Neural progenitor cell (in vitro differentiated cells): Measurements from ENCODE around the gene TLE1. TPM values are rescaled to one million over a fixed set of nuclear protein-coding genes. Genes with fewer than 3 reads are reported as not detected.

Experiments
- DNase-seq: peaks from one replicate; pipeline ENCODE4 v3.0.0-alpha.2; 2016; ENCODE audit warnings: low spot score
- H2AFZ ChIP-seq: fragments of 200-600 bp; sonication (generic); replicated peaks from 2 replicates; pipeline ENCODE4 v1.6.1; 2016; ENCODE audit warnings: antibody characterized with exemption
- H3F3A ChIP-seq: fragments of 200-600 bp; sonication (generic); 2 replicates; pipeline ENCODE4 v1.6.1; 2016; ENCODE audit warnings: antibody characterized with exemption, low read depth
- H3K27ac ChIP-seq: fragments of 200-600 bp; sonication (generic); 2 replicates; pipeline ENCODE4 v1.5.1; 2016; ENCODE audit warnings: mild to moderate bottlenecking
- H3K27me3 ChIP-seq: fragments of 200-600 bp; sonication (generic); 2 replicates; pipeline ENCODE4 v1.6.1; 2016; ENCODE audit warnings: mild to moderate bottlenecking, moderate library complexity
- H3K36me3 ChIP-seq: fragments of 200-600 bp; sonication (generic); 2 replicates; pipeline ENCODE4 v1.5.1; 2016
- H3K4me1 ChIP-seq: fragments of 200-600 bp; sonication (generic); 2 replicates; pipeline ENCODE4 v1.6.1; 2016; ENCODE audit warnings: mixed run types
- H3K4me2 ChIP-seq: fragments of 200-600 bp; sonication (generic); 2 replicates; pipeline ENCODE4 v1.6.1; 2016
- H3K4me3 ChIP-seq: fragments of 200-600 bp; sonication (generic); 2 replicates; pipeline ENCODE4 v1.5.1; 2016
- H3K79me2 ChIP-seq: fragments of 200-600 bp; sonication (generic); 2 replicates; pipeline ENCODE4 v1.6.1; 2016; ENCODE audit warnings: low read depth
- H3K9ac ChIP-seq: fragments of 200-600 bp; sonication (generic); 2 replicates; pipeline ENCODE4 v1.6.1; 2016
- H3K9me3 ChIP-seq: fragments of 200-600 bp; sonication (generic); 2 replicates; pipeline ENCODE4 v1.5.1; 2016; ENCODE audit warnings: low read depth
- H4K20me1 ChIP-seq: fragments of 200-600 bp; sonication (generic); 2 replicates; pipeline ENCODE4 v1.6.1; 2016; ENCODE audit warnings: low read depth
- H3K27ac Mint-ChIP-seq: 3 replicates; pipeline ENCODE4 v1.8.0; 2021; ENCODE audit warnings: mixed read lengths
- H3K27me3 Mint-ChIP-seq: 2 replicates; pipeline ENCODE4 v1.8.0; 2022; ENCODE audit warnings: low read depth, mild to moderate bottlenecking, inconsistent platforms, moderate library complexity, mixed read lengths; ENCODE audit not compliant: insufficient read depth
- H3K36me3 Mint-ChIP-seq: 3 replicates; pipeline ENCODE4 v1.8.0; 2021; ENCODE audit warnings: mixed read lengths
- H3K4me1 Mint-ChIP-seq: 3 replicates; pipeline ENCODE4 v1.8.0; 2021; ENCODE audit warnings: mixed read lengths
- H3K4me3 Mint-ChIP-seq: 3 replicates; pipeline ENCODE4 v1.8.0; 2021; ENCODE audit warnings: mild to moderate bottlenecking, moderate library complexity, mixed read lengths
- H3K9me3 Mint-ChIP-seq: 3 replicates; pipeline ENCODE4 v1.8.0; 2020; ENCODE audit warnings: mixed read lengths
- EZH2 ChIP-seq: fragments of 200-600 bp; sonication (generic); IDR thresholded peaks from 2 replicates; pipeline ENCODE4 v1.6.1; 2017; ENCODE audit warnings: antibody characterized with exemption, mild to moderate bottlenecking, moderate library complexity
- EZH2phosphoT487 ChIP-seq: fragments of 200-600 bp; sonication (generic); IDR thresholded peaks from 2 replicates; pipeline ENCODE4 v1.6.1; 2017; ENCODE audit warnings: antibody characterized with exemption
- total RNA-seq: library from RNA; depleted of rRNA; stranded (reverse); fragments of >200 nt; gene quantifications from 2 replicates; pipeline ENCODE4 v1.2.3, GENCODE V29; 2015; ENCODE audit warnings: low replicate concordance
- TF ChIP-seq, protein P1 (sequence below): fragments of 200-600 bp; sonication (generic); IDR thresholded peaks from 2 replicates; pipeline ENCODE4 v1.5.1; 2017; ENCODE audit warnings: antibody characterized with exemption, mild to moderate bottlenecking

The TLE1 gene
- total RNA-seq, 1 donor from 2014 or later, result 54.7 TPM

- Histone ChIP-seq H3K9me3 (no peaks in the 10 kb centered on the region), H3K27me3 (no peaks in the 10 kb centered on the region), H2AFZ (no peak overlapping the region), H3K4me3 (no peak overlapping the region), H3K27ac (no peak overlapping the region), H3K36me3 (no peaks in the 10 kb centered on the region), H3K79me2 (peaks cover 100% of the 10 kb centered on the region), H3K4me2 (no peak overlapping the region), H4K20me1 (peaks cover 71% of the 10 kb centered on the region), H3K9ac (no peak overlapping the region), H3F3A (peaks cover 23% of the 10 kb centered on the region), H3K4me1 (peaks cover 69% of the 10 kb centered on the region)
- peaks cover 24% of the 10 kb centered on the region for H3K4me1 Mint-ChIP-seq
- TF ChIP-seq EZH2phosphoT487 (no peak), EZH2 (no peak)
- TF ChIP-seq, protein P1, sequence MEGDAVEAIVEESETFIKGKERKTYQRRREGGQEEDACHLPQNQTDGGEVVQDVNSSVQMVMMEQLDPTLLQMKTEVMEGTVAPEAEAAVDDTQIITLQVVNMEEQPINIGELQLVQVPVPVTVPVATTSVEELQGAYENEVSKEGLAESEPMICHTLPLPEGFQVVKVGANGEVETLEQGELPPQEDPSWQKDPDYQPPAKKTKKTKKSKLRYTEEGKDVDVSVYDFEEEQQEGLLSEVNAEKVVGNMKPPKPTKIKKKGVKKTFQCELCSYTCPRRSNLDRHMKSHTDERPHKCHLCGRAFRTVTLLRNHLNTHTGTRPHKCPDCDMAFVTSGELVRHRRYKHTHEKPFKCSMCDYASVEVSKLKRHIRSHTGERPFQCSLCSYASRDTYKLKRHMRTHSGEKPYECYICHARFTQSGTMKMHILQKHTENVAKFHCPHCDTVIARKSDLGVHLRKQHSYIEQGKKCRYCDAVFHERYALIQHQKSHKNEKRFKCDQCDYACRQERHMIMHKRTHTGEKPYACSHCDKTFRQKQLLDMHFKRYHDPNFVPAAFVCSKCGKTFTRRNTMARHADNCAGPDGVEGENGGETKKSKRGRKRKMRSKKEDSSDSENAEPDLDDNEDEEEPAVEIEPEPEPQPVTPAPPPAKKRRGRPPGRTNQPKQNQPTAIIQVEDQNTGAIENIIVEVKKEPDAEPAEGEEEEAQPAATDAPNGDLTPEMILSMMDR, result no peak
- H3K36me3 Mint-ChIP-seq, result peaks cover 31% of the 10 kb centered on the region
- H3K27ac Mint-ChIP-seq, result peak overlapping the region; percentile 6
- no peak for DNase-seq
- H3K4me3 Mint-ChIP-seq, result no peak overlapping the region
- peaks cover 8% of the 10 kb centered on the region for H3K27me3 Mint-ChIP-seq
- no peaks in the 10 kb centered on the region for H3K9me3 Mint-ChIP-seq
Measured at GRCh38 chr9:81682177-81682576, 7.2 kb downstream of the TLE1 start.

GRCh38 chr9:81680506-81680905, 8.8 kb downstream of the TLE1 start:
- TF ChIP-seq, protein P1, result no peak
- TF ChIP-seq EZH2phosphoT487 (no peak), EZH2 (no peak)
- Histone ChIP-seq H3K4me3 (no peak overlapping the region), H3K9me3 (no peaks in the 10 kb centered on the region), H3K79me2 (peaks cover 100% of the 10 kb centered on the region), H3K9ac (no peak overlapping the region), H2AFZ (no peak overlapping the region), H3F3A (peaks cover 22% of the 10 kb centered on the region), H3K4me2 (peak overlapping the region; percentile 45), H3K27me3 (no peaks in the 10 kb centered on the region), H3K27ac (peak overlapping the region; percentile 3), H3K36me3 (no peaks in the 10 kb centered on the region), H4K20me1 (peaks cover 57% of the 10 kb centered on the region), H3K4me1 (peaks cover 56% of the 10 kb centered on the region)
- peak overlapping the region; percentile 52 for H3K4me3 Mint-ChIP-seq
- peaks cover 28% of the 10 kb centered on the region for H3K4me1 Mint-ChIP-seq
- peak; percentile 37 for DNase-seq
- peaks cover 8% of the 10 kb centered on the region for H3K27me3 Mint-ChIP-seq
- H3K36me3 Mint-ChIP-seq, result peaks cover 36% of the 10 kb centered on the region
- no peak overlapping the region for H3K27ac Mint-ChIP-seq
- H3K9me3 Mint-ChIP-seq, result peaks cover 4% of the 10 kb centered on the region

DNA sequence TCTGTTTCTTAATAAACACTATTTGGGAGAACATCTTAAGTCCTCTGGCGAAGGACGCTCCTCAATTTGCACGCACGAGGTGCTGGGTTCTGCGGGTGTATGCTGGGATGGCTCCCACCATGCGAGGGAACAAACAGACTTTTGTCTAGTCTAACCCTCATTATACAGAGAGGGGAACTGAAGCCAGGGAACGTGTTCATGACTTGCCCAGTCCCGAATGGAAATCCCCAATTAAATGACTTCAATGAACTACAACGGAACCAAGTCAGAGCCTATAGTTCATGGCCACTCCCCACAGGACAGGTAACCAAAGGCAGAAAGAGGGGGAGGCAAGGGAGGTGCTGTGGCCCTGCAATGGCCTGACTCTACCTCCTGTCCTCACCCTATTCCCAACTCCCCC, 9.3 kb downstream of the TLE1 start:
- H3K4me1 ChIP-seq, result peaks cover 51% of the 10 kb centered on the region
- Mint-ChIP-seq H3K4me1 (peaks cover 28% of the 10 kb centered on the region), H3K36me3 (peaks cover 41% of the 10 kb centered on the region), H3K27me3 (peaks cover 8% of the 10 kb centered on the region), H3K27ac (no peak overlapping the region), H3K9me3 (peaks cover 7% of the 10 kb centered on the region), H3K4me3 (peak overlapping the region; percentile 50)
- H2AFZ ChIP-seq, result no peak overlapping the region
- H4K20me1 ChIP-seq, result peaks cover 52% of the 10 kb centered on the region
- no peak overlapping the region for H3K4me3 ChIP-seq
- H3K4me2 ChIP-seq, result peak overlapping the region; percentile 45
- no peak overlapping the region for H3K9ac ChIP-seq
- no peaks in the 10 kb centered on the region for H3K27me3 ChIP-seq
- H3K27ac ChIP-seq, result peak overlapping the region; percentile 3
- H3K36me3 ChIP-seq, result no peaks in the 10 kb centered on the region
- no peaks in the 10 kb centered on the region for H3K9me3 ChIP-seq
- peak; percentile 45 for DNase-seq
- H3K79me2 ChIP-seq, result peaks cover 100% of the 10 kb centered on the region
- peaks cover 22% of the 10 kb centered on the region for H3F3A ChIP-seq
- TF ChIP-seq EZH2 (no peak), EZH2phosphoT487 (no peak)
- TF ChIP-seq, protein P1, result no peak
